Fibroblast of skin of left quadriceps (primary cell): ENCODE measurements around the gene KLK2.

Experiments used
- DNase-seq, 2 experiments: peaks; one replicate each; pipeline ENCODE4 v3.0.0-alpha.2; 2013; ENCODE audit warnings: low read depth in 2 of 2

The KLK2 gene

GRCh38 chr19:50850738-50851137 lies 22.5 kb upstream of the KLK2 start:
- no peak for DNase-seq

GRCh38 chr19:50851620-50852019 lies 21.6 kb upstream of the KLK2 start:
- DNase-seq = no peak

- DNase-seq = no peak
Observed at GRCh38 chr19:50854636-50855410, 18.4 kb upstream of the KLK2 start, which contains the start of gene KLK3. TSS of gene KLK3 (plus strand) at chr19:50854915. CDS start at chr19:50854956, 41 bp downstream.

GRCh38 chr19:50857366-50857765 lies 15.9 kb upstream of the KLK2 start:
- no peak for DNase-seq

GRCh38 chr19:50858886-50859285 lies 14.4 kb upstream of the KLK2 start:
- no peak for DNase-seq

- no peak for DNase-seq
Observed at GRCh38 chr19:50859849-50860248, 13.4 kb upstream of the KLK2 start.

GRCh38 chr19:50861010-50861409 lies 12.2 kb upstream of the KLK2 start:
- no peak for DNase-seq

GRCh38 chr19:50861496-50862286 lies 11.5 kb upstream of the KLK2 start:
- no peak for DNase-seq

GRCh38 chr19:50869479-50869878 lies 3.8 kb upstream of the KLK2 start:
- no peak for DNase-seq

GRCh38 chr19:50870417-50871089 lies 2.7 kb upstream of the KLK2 start:
- DNase-seq = no peak

GRCh38 chr19:50874211-50874610 lies 972 bp downstream of the KLK2 start:
- DNase-seq = no peak

GRCh38 chr19:50875795-50876422 lies 2.7 kb downstream of the KLK2 start:
- no peak for DNase-seq

GRCh38 chr19:50876456-50876855 lies 3.2 kb downstream of the KLK2 start:
- no peak for DNase-seq

- no peak for DNase-seq
Observed at GRCh38 chr19:50877338-50877737, 4.1 kb downstream of the KLK2 start.

GRCh38 chr19:50878851-50879250 lies 5.6 kb downstream of the KLK2 start:
- no peak for DNase-seq

- DNase-seq = no peak
Observed at GRCh38 chr19:50880241-50880640, 7.0 kb downstream of the KLK2 start.

- DNase-seq = no peak
Observed at GRCh38 chr19:50882188-50882587, 8.9 kb downstream of the KLK2 start.

GRCh38 chr19:50889638-50890037 lies 16.4 kb downstream of the KLK2 start:
- DNase-seq = no peak

- no peak for DNase-seq
Observed at GRCh38 chr19:50890422-50891252, 17.4 kb downstream of the KLK2 start.

- no peak for DNase-seq
Observed at GRCh38 chr19:50891253-50891625, 18.0 kb downstream of the KLK2 start.

- DNase-seq = no peak
Observed at GRCh38 chr19:50893047-50893736, 20.0 kb downstream of the KLK2 start.
